ENCODE results near the gene OGFOD2. TPM values are rescaled to one million over a fixed set of nuclear protein-coding genes. Genes with fewer than 3 reads are reported as not detected.
A peak's percentile ranks its signal among the peaks of the same experiment; 100 is the strongest.

Gene OGFOD2
- total and polyA plus RNA-seq, 2 donors (not counting 1 experiment from before 2014, with no cell fraction given), result 26.7 to 99.3 TPM

- DNase-seq, result no peak
- Histone ChIP-seq H3K36me3 (replicated peaks in 1 of 2; ENCODE audit: control extremely low read depth in 1 of 2, control insufficient read depth in 1 of 2, extremely low read depth in 1 of 2, insufficient read depth in 2 of 2, low read length in 1 of 2) (peaks cover 0 to 35% of the 10 kb centered on the region in 2 experiments), H3K4me2 (replicated peaks; ENCODE audit: low read depth, low read length, poor library complexity, severe bottlenecking) (peak overlapping the region; percentile 90), H4K20me1 (ENCODE audit: control insufficient read depth, insufficient read depth, low read length, poor library complexity, severe bottlenecking) (peaks cover 37% of the 10 kb centered on the region), H3K4me3 (ENCODE audit: control extremely low read depth in 1 of 5, extremely low read depth in 1 of 5, insufficient read depth in 1 of 5, low read depth in 2 of 5, low read length in 4 of 5) (peak overlapping the region in 4 of 5 experiments; percentile 71 to 88 (median 80)), H3K79me2 (ENCODE audit: control insufficient read depth, insufficient read depth, low read length) (peaks cover 48% of the 10 kb centered on the region), H3K4me1 (ENCODE audit: control insufficient read depth in 2 of 2, insufficient read depth in 2 of 2, low read length in 2 of 2) (peaks cover 24 to 49% of the 10 kb centered on the region in 2 donors), H3K9me3 (ENCODE audit: control extremely low read depth in 1 of 3, control insufficient read depth in 2 of 3, insufficient read depth in 1 of 3, low read length in 2 of 3) (no peaks in the 10 kb centered on the region), H3K9ac (ENCODE audit: low read length) (peak overlapping the region; percentile 81), H3K27me3 (replicated peaks in 1 of 4; ENCODE audit: control extremely low read depth in 1 of 4, control insufficient read depth in 3 of 4, insufficient read depth in 4 of 4, low read length in 3 of 4) (no peaks in the 10 kb centered on the region), H2AFZ (ENCODE audit: insufficient read depth, low read depth, low read length, poor library complexity, severe bottlenecking) (peak overlapping the region; percentile 84), H3K27ac (ENCODE audit: low read length in 2 of 2) (peak overlapping the region; percentile 24 to 77)
- CTCF ChIA-PET, result interaction anchor here (0.8 to 2.4 kb wide), 3 partner anchors 62 to 256 kb away, joined by 3 to 11 read pairs (median 5); no protein-coding TSS in a partner anchor
- H3K27me3 Mint-ChIP-seq, result no peaks in the 10 kb centered on the region
- POLR2A ChIA-PET, result interaction anchor here (0.7 kb wide), 1 partner anchor 125 kb away, joined by 3 read pairs; no protein-coding TSS in a partner anchor
- intact Hi-C loops (cut with micrococcal nuclease), result no loop called here
- H3K4me3 Mint-ChIP-seq, result peak overlapping the region; percentile 91
- peak overlapping the region; percentile 75 for H3K27ac Mint-ChIP-seq
- ATAC-seq (ENCODE audit: low read depth), result no peak
- WGBS (ENCODE audit: insufficient coverage), result 81% methylated on average over 21 of the region's 25 CpGs
- H3K9me3 Mint-ChIP-seq (ENCODE audit: insufficient read depth), result no peaks in the 10 kb centered on the region
- peaks cover 51% of the 10 kb centered on the region for H3K4me1 Mint-ChIP-seq
- no peak for TF ChIP-seq EZH2 (IDR thresholded peaks at IDR 0.05; ENCODE audit: borderline replicate concordance, insufficient read depth, low read depth, low read length, poor library complexity, severe bottlenecking)
- no peak for TF ChIP-seq CTCF (IDR thresholded peaks at IDR 0.05)
Measured at GRCh38 chr12:122981587-122982476, 6.8 kb downstream of the OGFOD2 start.

GRCh38 chr12:122982477-122982815, 7.4 kb downstream of the OGFOD2 start:
- peaks cover 0 to 30% of the 10 kb centered on the region in 2 experiments for H3K36me3 ChIP-seq (replicated peaks in 1 of 2; ENCODE audit: control extremely low read depth in 1 of 2, control insufficient read depth in 1 of 2, extremely low read depth in 1 of 2, insufficient read depth in 2 of 2, low read length in 1 of 2)
- Mint-ChIP-seq H3K4me3 (peak overlapping the region; percentile 91), H3K4me1 (peaks cover 46% of the 10 kb centered on the region), H3K27ac (peak overlapping the region; percentile 20), H3K9me3 (ENCODE audit: insufficient read depth) (no peaks in the 10 kb centered on the region), H3K27me3 (no peaks in the 10 kb centered on the region)
- no peak for ATAC-seq (ENCODE audit: low read depth)
- peaks cover 24 to 43% of the 10 kb centered on the region in 2 donors for H3K4me1 ChIP-seq (ENCODE audit: control insufficient read depth in 2 of 2, insufficient read depth in 2 of 2, low read length in 2 of 2)
- H4K20me1 ChIP-seq (ENCODE audit: control insufficient read depth, insufficient read depth, low read length, poor library complexity, severe bottlenecking), result peaks cover 30% of the 10 kb centered on the region
- no peak overlapping the region for H3K4me3 ChIP-seq (ENCODE audit: control extremely low read depth in 1 of 5, extremely low read depth in 1 of 5, insufficient read depth in 1 of 5, low read depth in 2 of 5, low read length in 4 of 5)
- no peak overlapping the region for H2AFZ ChIP-seq (ENCODE audit: insufficient read depth, low read depth, low read length, poor library complexity, severe bottlenecking)
- H3K9ac ChIP-seq (ENCODE audit: low read length), result no peak overlapping the region
- H3K27ac ChIP-seq (ENCODE audit: low read length in 2 of 2), result peak overlapping the region in 1 of 2 donors; percentile 77
- H3K9me3 ChIP-seq (ENCODE audit: control extremely low read depth in 1 of 3, control insufficient read depth in 2 of 3, insufficient read depth in 1 of 3, low read length in 2 of 3), result no peaks in the 10 kb centered on the region
- intact Hi-C loops (cut with micrococcal nuclease), result no loop called here
- peak overlapping the region; percentile 90 for H3K4me2 ChIP-seq (replicated peaks; ENCODE audit: low read depth, low read length, poor library complexity, severe bottlenecking)
- WGBS (ENCODE audit: insufficient coverage), result 90% methylated on average over 11 of the region's 11 CpGs
- TF ChIP-seq EZH2 (IDR thresholded peaks at IDR 0.05; ENCODE audit: borderline replicate concordance, insufficient read depth, low read depth, low read length, poor library complexity, severe bottlenecking) (no peak), CTCF (IDR thresholded peaks at IDR 0.05) (no peak)
- H3K79me2 ChIP-seq (ENCODE audit: control insufficient read depth, insufficient read depth, low read length), result peaks cover 42% of the 10 kb centered on the region
- DNase-seq, result no peak
- POLR2A ChIA-PET, result interaction anchor here (0.7 kb wide), 1 partner anchor 125 kb away, joined by 3 read pairs; no protein-coding TSS in a partner anchor
- H3K27me3 ChIP-seq (replicated peaks in 1 of 4; ENCODE audit: control extremely low read depth in 1 of 4, control insufficient read depth in 3 of 4, insufficient read depth in 4 of 4, low read length in 3 of 4), result no peaks in the 10 kb centered on the region
- CTCF ChIA-PET, result interaction anchor here (1.0 to 1.6 kb wide), 2 partner anchors 61 to 255 kb away, joined by 4 to 5 read pairs; no protein-coding TSS in a partner anchor
